Pons (tissue), 1 donor: ENCODE measurements around the gene PCDHB16.
"Not testable (repeated sequence)": the region's sequence is repeated elsewhere in the genome, so short reads cannot be mapped to it uniquely, and the experiment has no call there.

Experiments
- DNase-seq: peaks from one replicate; pipeline ENCODE4 v3.0.0-alpha.2; 2016; ENCODE audit warnings: low spot score

PCDHB16 gene

GRCh38 chr5:141182248-141182647, at the start of gene PCDHB16:
TSS of gene PCDHB16 (plus strand) at chr5:141182387. CDS start at chr5:141182560, 173 bp downstream.
- DNase-seq = peak; percentile 30

- DNase-seq = peak; percentile 38
Measured at GRCh38 chr5:141135030-141135717, 47.0 kb upstream of the PCDHB16 start, which contains the start of gene PCDHB5. TSS of gene PCDHB5 (plus strand) at chr5:141135206. CDS start at chr5:141135435, 229 bp downstream.

- no peak for DNase-seq
Measured at GRCh38 chr5:141135718-141136266, 46.4 kb upstream of the PCDHB16 start.

- not testable (repeated sequence) for DNase-seq
Measured at GRCh38 chr5:141137346-141137745, 44.8 kb upstream of the PCDHB16 start.

- no peak for DNase-seq
Measured at GRCh38 chr5:141149812-141150211, 32.4 kb upstream of the PCDHB16 start, which contains the start of gene PCDHB6. TSS of gene PCDHB6 (plus strand) at chr5:141150057. CDS start at chr5:141150258, 201 bp downstream.

- no peak for DNase-seq
Measured at GRCh38 chr5:141150224-141150992, 31.8 kb upstream of the PCDHB16 start.

- no peak for DNase-seq
Measured at GRCh38 chr5:141150993-141151325, 31.2 kb upstream of the PCDHB16 start.

- DNase-seq = not testable (repeated sequence)
Measured at GRCh38 chr5:141151632-141152031, 30.6 kb upstream of the PCDHB16 start.

GRCh38 chr5:141152096-141152495, 30.1 kb upstream of the PCDHB16 start:
- DNase-seq = not testable (repeated sequence)

GRCh38 chr5:141155540-141156374, 26.4 kb upstream of the PCDHB16 start:
- DNase-seq = no peak

- not testable (repeated sequence) for DNase-seq
Measured at GRCh38 chr5:141157356-141157755, 24.8 kb upstream of the PCDHB16 start.

GRCh38 chr5:141157901-141158300, 24.3 kb upstream of the PCDHB16 start:
- not testable (repeated sequence) for DNase-seq

- peak; percentile 47 for DNase-seq
Measured at GRCh38 chr5:141172381-141173204, 9.6 kb upstream of the PCDHB16 start, which contains the start of gene PCDHB7. TSS of gene PCDHB7 (plus strand) at chr5:141172644. CDS start at chr5:141172836, 192 bp downstream.

GRCh38 chr5:141174291-141175104, 7.7 kb upstream of the PCDHB16 start:
- not testable (repeated sequence) for DNase-seq

- no peak for DNase-seq
Measured at GRCh38 chr5:141175933-141176332, 6.3 kb upstream of the PCDHB16 start.

GRCh38 chr5:141177577-141178191, 4.5 kb upstream of the PCDHB16 start, which contains the start of gene PCDHB8:
TSS of gene PCDHB8 (plus strand) at chr5:141177790. CDS start at chr5:141178035, 245 bp downstream.
- not testable (repeated sequence) for DNase-seq

- not testable (repeated sequence) for DNase-seq
Measured at GRCh38 chr5:141179371-141179770, 2.8 kb upstream of the PCDHB16 start.

- not testable (repeated sequence) for DNase-seq
Measured at GRCh38 chr5:141179876-141180275, 2.3 kb upstream of the PCDHB16 start.

GRCh38 chr5:141180313-141180712, 1.9 kb upstream of the PCDHB16 start:
- no peak for DNase-seq
